ENCODE measurements around the gene TSPAN13.

TSPAN13 gene

GRCh38 chr7:16735020-16735419 is 18.5 kb upstream of the TSPAN13 start:
- ChIA-PET CTCF (interaction anchor here (1.3 kb wide), 1 partner anchor 9 kb away, joined by 3 read pairs; no protein-coding TSS in a partner anchor), POLR2A (no interaction called here)
- DNase-seq (ENCODE audit: low read depth, low spot score), result no peak
- no peak overlapping the region for H3K4me3 ChIP-seq (ENCODE audit: low read depth, low read length)
- no peak for TF ChIP-seq CTCF (IDR thresholded peaks at IDR 0.05; ENCODE audit: insufficient read depth, low read length, missing control alignments)

DNA sequence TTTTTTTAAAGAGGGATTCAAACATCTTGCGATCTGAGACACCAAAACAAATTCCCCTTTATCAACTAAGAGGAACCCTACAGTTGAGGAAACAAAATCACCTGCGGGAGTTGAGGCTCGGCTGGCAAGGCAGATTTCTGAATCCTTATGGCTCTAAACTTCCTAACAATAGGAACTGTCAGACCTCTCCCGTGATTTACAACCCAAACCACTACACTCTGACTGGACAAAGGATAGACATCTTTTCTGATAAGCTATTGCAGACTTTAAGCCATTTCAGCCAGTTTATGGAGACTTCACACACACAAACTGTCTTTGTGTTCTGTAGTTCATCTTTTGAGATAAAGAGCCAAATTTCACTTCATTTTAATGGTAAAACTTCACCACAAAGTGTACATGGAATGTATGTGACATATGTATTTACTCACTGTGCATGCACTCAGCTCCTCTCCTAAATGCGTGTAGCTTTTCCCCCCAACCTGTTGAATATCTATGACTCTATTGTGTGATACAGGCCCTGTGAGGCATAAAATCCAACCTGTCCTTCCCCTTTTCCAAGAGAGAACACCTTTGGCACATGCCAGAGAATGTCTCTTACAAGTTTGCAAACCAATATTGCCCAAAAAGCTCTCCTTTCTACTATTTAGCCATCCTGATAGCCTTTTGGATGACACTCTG is 15.4 kb upstream of the TSPAN13 start:
- no peak overlapping the region for H3K4me3 ChIP-seq (ENCODE audit: low read depth, low read length)
- CTCF ChIA-PET, result interaction anchor here (1.4 kb wide), 1 partner anchor 180 kb away, joined by 3 read pairs; no protein-coding TSS in a partner anchor
- POLR2A ChIA-PET, result no interaction called here
- DNase-seq (ENCODE audit: low read depth, low spot score), result no peak
- no peak for TF ChIP-seq CTCF (IDR thresholded peaks at IDR 0.05; ENCODE audit: insufficient read depth, low read length, missing control alignments)

DNA sequence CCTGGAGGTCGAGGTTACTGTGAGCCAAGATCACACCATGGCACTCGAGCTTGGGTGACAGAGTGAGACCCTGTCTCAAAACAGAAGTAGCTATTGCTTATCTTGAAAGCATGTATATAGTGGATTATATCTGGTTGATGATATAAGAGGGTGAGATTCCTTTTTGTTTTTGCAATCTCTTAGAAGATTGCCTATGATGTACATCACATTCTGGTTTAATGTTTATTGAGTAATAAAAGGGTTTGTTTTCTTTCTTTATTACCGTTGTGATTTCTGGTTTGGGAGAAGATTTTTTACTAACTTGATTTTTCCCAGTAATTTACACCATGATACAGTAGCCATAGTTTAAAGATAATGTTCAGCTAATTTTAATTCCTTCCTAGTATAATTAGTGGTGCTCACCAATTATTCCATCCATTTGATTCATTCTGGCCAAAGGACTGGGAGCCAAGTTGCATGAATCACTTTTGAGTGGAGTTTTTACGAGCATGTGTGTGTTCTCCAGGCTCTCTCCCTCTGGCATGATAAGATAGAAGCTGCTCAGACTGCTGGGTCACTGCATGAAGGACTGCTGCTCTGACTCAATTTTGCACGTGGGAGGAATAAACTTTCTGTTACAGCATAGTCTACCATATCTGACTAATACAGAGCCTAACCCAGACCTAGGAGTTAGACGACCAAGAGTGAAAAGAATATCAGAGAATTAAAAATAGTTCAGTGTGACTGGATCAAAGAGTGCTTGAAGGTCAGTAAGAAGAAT is 13.5 kb upstream of the TSPAN13 start:
- CTCF ChIA-PET, result interaction anchor here (1.0 kb wide), 3 partner anchors 11 to 45 kb away, joined by 3 to 4 read pairs (median 3); no protein-coding TSS in a partner anchor
- no peak overlapping the region for H3K4me3 ChIP-seq (ENCODE audit: low read depth, low read length)
- DNase-seq (ENCODE audit: low read depth, low spot score), result peak; percentile 94
- TF ChIP-seq CTCF (IDR thresholded peaks at IDR 0.05; ENCODE audit: insufficient read depth, low read length, missing control alignments), result no peak
- POLR2A ChIA-PET, result interaction anchor here (0.7 kb wide), 1 partner anchor 93 kb away, joined by 3 read pairs; no protein-coding TSS in a partner anchor

DNA sequence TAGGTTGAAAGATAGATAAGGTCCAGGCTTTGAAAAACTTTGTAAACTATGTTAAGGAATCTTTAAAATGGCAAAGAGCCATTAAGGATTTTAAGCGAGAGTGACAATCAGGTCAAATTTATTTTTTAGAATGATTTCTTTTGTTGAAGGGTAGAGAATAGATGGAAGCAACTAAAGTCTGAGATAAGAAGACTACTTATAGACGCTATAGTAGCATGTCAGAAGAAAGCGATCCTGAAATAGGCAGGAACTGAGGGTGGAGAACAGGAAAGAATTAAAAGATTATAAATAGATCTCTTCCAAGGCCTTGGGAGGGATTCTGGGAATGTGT is 13.0 kb upstream of the TSPAN13 start:
- ChIA-PET POLR2A (no interaction called here), CTCF (interaction anchor here (1.0 kb wide), 1 partner anchor 46 kb away, joined by 3 read pairs; no protein-coding TSS in a partner anchor)

GRCh38 chr7:16740996-16741395 is 12.6 kb upstream of the TSPAN13 start:
- no peak for TF ChIP-seq CTCF (IDR thresholded peaks at IDR 0.05; ENCODE audit: insufficient read depth, low read length, missing control alignments)
- CTCF ChIA-PET, result no interaction called here
- POLR2A ChIA-PET, result no interaction called here
- H3K4me3 ChIP-seq (ENCODE audit: low read depth, low read length), result no peak overlapping the region
- DNase-seq (ENCODE audit: low read depth, low spot score), result no peak

More for the DNA sequence above, 13.0 kb upstream of the TSPAN13 start:
- no peak for DNase-seq (ENCODE audit: low read depth, low spot score)
- no peak for TF ChIP-seq CTCF (IDR thresholded peaks at IDR 0.05; ENCODE audit: insufficient read depth, low read length, missing control alignments)
- no peak overlapping the region for H3K4me3 ChIP-seq (ENCODE audit: low read depth, low read length)

- no peak for DNase-seq (ENCODE audit: low read depth, low spot score)
- H3K4me3 ChIP-seq (ENCODE audit: low read depth, low read length), result no peak overlapping the region
- no peak for TF ChIP-seq CTCF (IDR thresholded peaks at IDR 0.05; ENCODE audit: insufficient read depth, low read length, missing control alignments)
- CTCF ChIA-PET, result interaction anchor here (1.4 to 1.5 kb wide), 2 partner anchors 9 to 60 kb away, joined by 3 to 4 read pairs; no protein-coding TSS in a partner anchor
- POLR2A ChIA-PET, result no interaction called here
Observed at GRCh38 chr7:16741676-16742075, 11.9 kb upstream of the TSPAN13 start.

Measured in AG04449 (cell line).